IMR-90 (cell line): ENCODE results near the gene SNX1. TPM values are rescaled to one million over a fixed set of nuclear protein-coding genes. Genes with fewer than 3 reads are reported as not detected.

Source experiments
- ATAC-seq: fragments of 200-7000 bp; cut with Tn5 transposase; 2 replicates; pipeline ENCODE4 v1.9.1; 2020; ENCODE audit warnings: low read depth, mild to moderate bottlenecking, moderate library complexity
- BruUV-seq: library from RNA; stranded (reverse); fragments of 400-500 nt; replicated peaks from 2 replicates; lab custom pipeline; 2021; lab: Mats Ljungman, UMichigan
- CTCF ChIA-PET: fragments of 300-600 bp; formaldehyde crosslinking; extraction: SDS; loops from one replicate; lab custom pipeline; 2021; ENCODE audit warnings: antibody characterized with exemption; lab: Yijun Ruan, JAX
- POLR2A ChIA-PET: fragments of 300-600 bp; sonication (Branson Sonifier 250); formaldehyde crosslinking; loops from one replicate; lab custom pipeline; 2022; ENCODE audit warnings: antibody characterized with exemption; ENCODE audit not compliant: unreplicated experiment; lab: Charles Lee
- DNase-seq: peaks from one replicate; pipeline ENCODE4 v3.0.0; 2013
- H2AFZ ChIP-seq: replicated peaks from 2 replicates; pipeline ENCODE3; 2013; ENCODE audit warnings: low read length, mild to moderate bottlenecking; ENCODE audit not compliant: poor library complexity
- H2AK5ac ChIP-seq: 2 replicates; pipeline ENCODE4 v1.6.1; 2013; ENCODE audit warnings: low read depth, low read length, inconsistent platforms
- H2AK9ac ChIP-seq: replicated peaks from 2 replicates; pipeline ENCODE3; 2013; ENCODE audit warnings: mild to moderate bottlenecking, low read depth, low read length, moderate library complexity; ENCODE audit not compliant: poor library complexity
- H2BK120ac ChIP-seq: 2 replicates; pipeline ENCODE4 v1.6.1; 2013; ENCODE audit warnings: low read depth, low read length, inconsistent platforms
- H2BK15ac ChIP-seq: 3 replicates; pipeline ENCODE4 v1.6.1; 2013; ENCODE audit warnings: low read depth, low read length, inconsistent platforms
- H2BK20ac ChIP-seq: 2 replicates; pipeline ENCODE4 v1.6.1; 2013; ENCODE audit warnings: low read depth, mild to moderate bottlenecking, inconsistent platforms, low read length, moderate library complexity
- H2BK5ac ChIP-seq: 2 replicates; pipeline ENCODE4 v1.6.1; 2013; ENCODE audit warnings: mild to moderate bottlenecking, low read depth, low read length, inconsistent platforms; ENCODE audit not compliant: poor library complexity, severe bottlenecking
- H3K14ac ChIP-seq: replicated peaks from 2 replicates; pipeline ENCODE4 v1.6.1; 2013; ENCODE audit warnings: low read depth, low read length, inconsistent platforms
- H3K18ac ChIP-seq: 2 replicates; pipeline ENCODE4 v1.6.1; 2013; ENCODE audit warnings: low read depth, low read length, control low read depth
- H3K23ac ChIP-seq: 2 replicates; pipeline ENCODE4 v1.6.1; 2013; ENCODE audit warnings: low read depth, low read length, inconsistent platforms
- H3K27ac ChIP-seq: 2 replicates; pipeline ENCODE4 v1.5.1; 2013; ENCODE audit warnings: mild to moderate bottlenecking, control low read depth, low read length; ENCODE audit not compliant: insufficient read depth
- H3K27me3 ChIP-seq: 2 replicates; pipeline ENCODE4 v1.6.1; 2013; ENCODE audit warnings: low read length; ENCODE audit not compliant: control insufficient read depth, insufficient read depth
- H3K36me3 ChIP-seq: 2 replicates; pipeline ENCODE4 v1.6.1; 2013; ENCODE audit warnings: low read length, mixed read lengths; ENCODE audit not compliant: control insufficient read depth, insufficient read depth
- H3K4ac ChIP-seq: 2 replicates; pipeline ENCODE4 v1.6.1; 2013; ENCODE audit warnings: low read depth, low read length, inconsistent platforms
- H3K4me1 ChIP-seq: 2 replicates; pipeline ENCODE4 v1.6.1; 2013; ENCODE audit warnings: low read length, mixed read lengths; ENCODE audit not compliant: control insufficient read depth, insufficient read depth
- H3K4me2 ChIP-seq: 2 replicates; pipeline ENCODE4 v1.6.1; 2013; ENCODE audit warnings: low read depth, mild to moderate bottlenecking, control low read depth, low read length, moderate library complexity
- H3K4me3 ChIP-seq: 2 replicates; pipeline ENCODE4 v1.5.1; 2013; ENCODE audit warnings: low read depth, mild to moderate bottlenecking, control low read depth, low read length, moderate library complexity; ENCODE audit not compliant: insufficient read depth
- H3K56ac ChIP-seq: 2 replicates; pipeline ENCODE4 v1.6.1; 2013; ENCODE audit warnings: low read length, inconsistent platforms; ENCODE audit not compliant: insufficient read depth; ENCODE audit errors: extremely low read depth
- H3K79me1 ChIP-seq, 2 experiments: 2 replicates each; pipeline ENCODE4 v1.6.1; 2013; ENCODE audit warnings: low read length in 2 of 2, inconsistent platforms in 1 of 2, low read depth in 1 of 2
- H3K9ac ChIP-seq: 2 replicates; pipeline ENCODE4 v1.6.1; 2013; ENCODE audit warnings: low read depth, low read length, control low read depth
- H3K9me1 ChIP-seq: 2 replicates; pipeline ENCODE4 v1.6.1; 2013; ENCODE audit warnings: low read length, inconsistent platforms; ENCODE audit not compliant: insufficient read depth
- H3K9me3 ChIP-seq: 2 replicates; pipeline ENCODE4 v1.6.1; 2013; ENCODE audit warnings: low read length; ENCODE audit not compliant: control insufficient read depth, insufficient read depth
- H4K20me1 ChIP-seq: 2 replicates; pipeline ENCODE4 v1.6.1; 2013; ENCODE audit warnings: low read length, inconsistent platforms; ENCODE audit not compliant: insufficient read depth
- H4K5ac ChIP-seq: 2 replicates; pipeline ENCODE4 v1.6.1; 2013; ENCODE audit warnings: mild to moderate bottlenecking, low read depth, low read length, control low read depth
- H4K8ac ChIP-seq, 2 experiments: 2 replicates each; pipeline ENCODE4 v1.6.1; 2013; ENCODE audit warnings: low read depth in 2 of 2, low read length in 2 of 2, control low read depth in 1 of 2, inconsistent platforms in 1 of 2
- H4K91ac ChIP-seq: 2 replicates; pipeline ENCODE4 v1.6.1; 2013; ENCODE audit warnings: low read depth, low read length, inconsistent platforms; ENCODE audit not compliant: insufficient read depth
- CEBPB ChIP-seq: IDR thresholded peaks from 2 replicates; pipeline ENCODE4 v1.6.1; 2012; ENCODE audit warnings: low read depth, low read length, improper control_type of control experiment
- MAFK ChIP-seq: IDR thresholded peaks from 2 replicates; pipeline ENCODE4 v1.6.1; 2012; ENCODE audit warnings: low read depth, low read length, improper control_type of control experiment
- POLR2A ChIP-seq: IDR thresholded peaks from 2 replicates; pipeline ENCODE4 v1.6.1; 2012; ENCODE audit warnings: mild to moderate bottlenecking, low read depth, low read length
- RAD21 ChIP-seq: IDR thresholded peaks from 2 replicates; pipeline ENCODE4 v1.6.1; 2012; ENCODE audit warnings: low read length, improper control_type of control experiment
- RFX5 ChIP-seq: IDR thresholded peaks from 2 replicates; pipeline ENCODE4 v1.8.0; 2012; ENCODE audit warnings: low read depth, mild to moderate bottlenecking, low read length, moderate library complexity
- SMC3 ChIP-seq: fragments of 150-350 bp; IDR thresholded peaks from 2 replicates; pipeline ENCODE4 v1.6.1; 2016; ENCODE audit warnings: low read depth, mild to moderate bottlenecking, antibody characterized with exemption, low read length, moderate library complexity
- WGBS, 2 experiments: methylation state at CpG; one replicate each; pipeline versions ENCODE4 v1.1.5 to v1.1.7; 2013; ENCODE audit warnings: missing lambda C conversion rate in 2 of 2; ENCODE audit not compliant: insufficient read length in 1 of 2; ENCODE audit errors: extremely low coverage in 2 of 2; 5-methylcytosine and 5-hydroxymethylcytosine counted together
- dilution Hi-C: fragments of 300-500 bp; cut with HindIII; formaldehyde crosslinking; loops from one replicate; pipeline ENCODE4 v1.14.3; 2018; ENCODE audit warnings: low sequenced_read_pairs; ENCODE audit not compliant: unreplicated experiment
- in situ Hi-C: fragments of 300-500 bp; cut with MboI; formaldehyde crosslinking; loops from 3 replicates; pipeline ENCODE4 v1.14.3; 2019; ENCODE audit warnings: low sequenced_read_pairs, inconsistent platforms, mixed read lengths
- intact Hi-C: fragments of 100-400 bp; cut with micrococcal nuclease; formaldehyde crosslinking; loops from 2 replicates; pipeline ENCODE4 v1.10.0; 2022
- polyA plus RNA-seq, 3 experiments: library from polyadenylated mRNA; depleted of rRNA; stranded (reverse); fragments of >200 nt; gene quantifications; 2 replicates each; pipeline ENCODE4 v1.2.3, GENCODE V29; 2012; ENCODE audit warnings: low replicate concordance in 1 of 3
- total RNA-seq: library from RNA; depleted of rRNA; stranded (reverse); fragments of >200 nt; gene quantifications from 2 replicates; pipeline ENCODE4 v1.2.3, GENCODE V29; 2012

SNX1 gene
- total and polyA plus RNA-seq, 2 of the 4 experiments (the other 2 are of a cell fraction), result 35.3 to 72.3 TPM

DNA sequence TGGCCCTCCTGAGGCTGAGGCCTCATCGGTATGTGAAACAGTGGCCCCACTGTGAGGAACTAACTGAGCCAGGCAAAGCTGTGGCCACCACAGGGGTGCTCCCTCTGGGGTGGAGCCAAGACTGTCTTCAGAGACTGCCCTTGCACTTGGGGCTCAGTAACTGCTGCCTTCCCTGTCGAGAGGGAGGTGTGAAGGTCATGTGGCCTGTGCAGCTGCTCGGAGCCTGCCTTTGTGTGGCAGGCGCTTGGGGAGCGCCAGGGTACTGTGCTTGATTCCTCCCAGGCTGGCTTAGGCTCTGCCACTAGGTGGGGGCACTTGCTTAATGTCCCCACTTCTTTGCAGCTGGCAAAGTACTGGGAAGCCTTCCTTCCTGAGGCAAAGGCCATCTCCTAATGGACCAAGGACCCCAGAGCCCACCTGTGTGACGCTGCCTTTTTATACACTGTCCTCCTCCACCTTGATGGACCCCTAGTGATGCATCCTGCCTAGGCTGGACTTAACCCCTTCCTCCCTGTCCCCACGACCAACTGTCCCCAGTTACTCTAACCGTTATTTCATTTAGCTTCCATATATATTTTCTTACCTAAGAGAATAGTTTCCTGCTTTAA, 41.5 kb downstream of the SNX1 start:
- Histone ChIP-seq H3K14ac (no peak overlapping the region), H3K4me1 (no peaks in the 10 kb centered on the region; the same call in 1 of the 2 replicates), H3K4me2 (no peak overlapping the region), H3K9me3 (no peaks in the 10 kb centered on the region), H2AFZ (no peak overlapping the region), H4K91ac (no peak overlapping the region), H3K56ac (no peak overlapping the region), H3K4ac (no peak overlapping the region), H2AK9ac (peak overlapping the region; percentile 42), H4K8ac (no peak overlapping the region), H3K9me1 (peaks cover 19% of the 10 kb centered on the region), H3K27ac (no peak overlapping the region), H4K20me1 (0 out of 2 replicates have a peak, but pooled peaks cover 5% of the 10 kb centered on the region), H2BK15ac (no peak overlapping the region), H2BK20ac (no peak overlapping the region), H3K36me3 (peaks cover 51% of the 10 kb centered on the region), H2BK5ac (no peak overlapping the region), H3K23ac (no peak overlapping the region), H3K27me3 (no peaks in the 10 kb centered on the region), H2AK5ac (no peak overlapping the region), H2BK120ac (no peak overlapping the region), H4K5ac (no peak overlapping the region), H3K18ac (no peak overlapping the region), H3K9ac (no peak overlapping the region), H3K4me3 (no peak overlapping the region), H3K79me1 (peaks cover 5 to 20% of the 10 kb centered on the region in 2 experiments; a peak in 1 of 4 replicates)
- DNase-seq (no peak), ATAC-seq (no peak)
- POLR2A ChIA-PET, result no interaction called here
- dilution Hi-C loops (no loop called here), in situ Hi-C loops (no loop called here), intact Hi-C loops (no loop called here)
- no TSS peak for BruUV-seq
- CTCF ChIA-PET, result no interaction called here
- TF ChIP-seq RAD21 (no peak), SMC3 (no peak), MAFK (no peak), RFX5 (no peak), CEBPB (no peak), POLR2A (no peak)
- 87% methylated on average over 3 of the region's 8 CpGs; no CpG with 5 or more reads in 1 of the 2 experiments for WGBS, 2 experiments
